Medulla oblongata (tissue), 1 donor: ENCODE measurements around the gene WDR43.

Experiments
- DNase-seq: peaks from one replicate; pipeline ENCODE4 v3.0.0-alpha.2; 2015; ENCODE audit errors: extremely low spot score

Gene WDR43

GRCh38 chr2:28908172-28908571 lies 13.7 kb downstream of the WDR43 start:
- DNase-seq, result no peak

- DNase-seq, result no peak
Measured at GRCh38 chr2:28909655-28910353, 15.3 kb downstream of the WDR43 start.

- no peak for DNase-seq
Measured at GRCh38 chr2:28915939-28916338, 21.5 kb downstream of the WDR43 start.

- no peak for DNase-seq
Measured at GRCh38 chr2:28926847-28927246, 32.4 kb downstream of the WDR43 start.

GRCh38 chr2:28927469-28927868 lies 33.0 kb downstream of the WDR43 start:
- no peak for DNase-seq

GRCh38 chr2:28927878-28928277 lies 33.4 kb downstream of the WDR43 start:
- DNase-seq, result no peak

- no peak for DNase-seq
Measured at GRCh38 chr2:28929581-28929980, 35.1 kb downstream of the WDR43 start.

- no peak for DNase-seq
Measured at GRCh38 chr2:28930205-28930604, 35.7 kb downstream of the WDR43 start.

- DNase-seq, result no peak
Measured at GRCh38 chr2:28934769-28935168, 40.3 kb downstream of the WDR43 start.

- DNase-seq, result no peak
Measured at GRCh38 chr2:28941008-28941407, 46.5 kb downstream of the WDR43 start.

GRCh38 chr2:28944535-28945248 lies 50.2 kb downstream of the WDR43 start:
- DNase-seq, result no peak

- no peak for DNase-seq
Measured at GRCh38 chr2:28948160-28948559, 53.7 kb downstream of the WDR43 start.

- DNase-seq, result no peak
Measured at GRCh38 chr2:28949190-28949589, 54.7 kb downstream of the WDR43 start.

- DNase-seq, result no peak
Measured at GRCh38 chr2:28949617-28950305, 55.3 kb downstream of the WDR43 start.

GRCh38 chr2:28950941-28951630 lies 56.6 kb downstream of the WDR43 start:
- DNase-seq, result no peak

- no peak for DNase-seq
Measured at GRCh38 chr2:28951910-28952835, 57.7 kb downstream of the WDR43 start.

- DNase-seq, result peak; percentile 19
Measured at GRCh38 chr2:28952836-28953211, 58.4 kb downstream of the WDR43 start.

- DNase-seq, result no peak
Measured at GRCh38 chr2:28955467-28955866, 61.0 kb downstream of the WDR43 start.

- peak; percentile 37 for DNase-seq
Measured at GRCh38 chr2:28956415-28956826, 62.0 kb downstream of the WDR43 start.

GRCh38 chr2:28956890-28957289 lies 62.4 kb downstream of the WDR43 start:
- DNase-seq, result peak; percentile 15

- peak; percentile 93 for DNase-seq
Measured at GRCh38 chr2:28958689-28959088, 64.2 kb downstream of the WDR43 start.
